SW480 (cell line): ENCODE measurements around the gene RPL21.
A peak's percentile ranks its signal among the peaks of the same experiment; 100 is the strongest.

Experiments
- DNase-seq: peaks from one replicate; pipeline ENCODE4 v3.0.0-alpha.2; 2016; ENCODE audit warnings: low spot score

RPL21 gene

GRCh38 chr13:27258637-27259386 is 7.5 kb downstream of the RPL21 start:
- DNase-seq, result no peak

- DNase-seq, result no peak
Observed at GRCh38 chr13:27259831-27260230, 8.5 kb downstream of the RPL21 start.

- no peak for DNase-seq
Observed at GRCh38 chr13:27261396-27261795, 10.0 kb downstream of the RPL21 start.

GRCh38 chr13:27263438-27263837 is 12.1 kb downstream of the RPL21 start:
- no peak for DNase-seq

- DNase-seq, result no peak
Observed at GRCh38 chr13:27264181-27264580, 12.8 kb downstream of the RPL21 start.

- DNase-seq, result no peak
Observed at GRCh38 chr13:27264648-27265047, 13.3 kb downstream of the RPL21 start.

GRCh38 chr13:27266917-27267316 is 15.6 kb downstream of the RPL21 start:
- no peak for DNase-seq

- DNase-seq, result no peak
Observed at GRCh38 chr13:27267596-27267995, 16.2 kb downstream of the RPL21 start.

- DNase-seq, result no peak
Observed at GRCh38 chr13:27269114-27269665, 17.8 kb downstream of the RPL21 start.

GRCh38 chr13:27270594-27271520 is 19.5 kb downstream of the RPL21 start, which contains the start of gene RASL11A:
RASL11A (plus strand) TSS chr13:27270830; CDS start chr13:27270945, 115 bp downstream.
- peak; percentile 85 for DNase-seq

GRCh38 chr13:27271570-27272096 is 20.3 kb downstream of the RPL21 start:
- DNase-seq, result no peak

GRCh38 chr13:27273658-27274425 is 22.5 kb downstream of the RPL21 start:
- DNase-seq, result no peak

GRCh38 chr13:27274631-27275030 is 23.3 kb downstream of the RPL21 start:
- DNase-seq, result no peak

GRCh38 chr13:27276188-27276587 is 24.8 kb downstream of the RPL21 start:
- no peak for DNase-seq

GRCh38 chr13:27279506-27279905 is 28.1 kb downstream of the RPL21 start:
- no peak for DNase-seq

GRCh38 chr13:27280009-27280656 is 28.8 kb downstream of the RPL21 start:
- no peak for DNase-seq

- no peak for DNase-seq
Observed at GRCh38 chr13:27280841-27281240, 29.5 kb downstream of the RPL21 start.

- no peak for DNase-seq
Observed at GRCh38 chr13:27281420-27281819, 30.1 kb downstream of the RPL21 start.

- DNase-seq, result peak; percentile 55
Observed at GRCh38 chr13:27283906-27284493, 32.6 kb downstream of the RPL21 start.

- DNase-seq, result no peak
Observed at GRCh38 chr13:27288392-27288791, 37.0 kb downstream of the RPL21 start.
